IMR-90 (cell line): ENCODE measurements around the gene GPER1. TPM values are rescaled to one million over a fixed set of nuclear protein-coding genes. Genes with fewer than 3 reads are reported as not detected.

Experiments
- ATAC-seq: fragments of 200-7000 bp; cut with Tn5 transposase; 2 replicates; pipeline ENCODE4 v1.9.1; 2020; ENCODE audit warnings: low read depth, mild to moderate bottlenecking, moderate library complexity
- BruUV-seq: library from RNA; stranded (reverse); fragments of 400-500 nt; replicated peaks from 2 replicates; lab custom pipeline; 2021; lab: Mats Ljungman, UMichigan
- CTCF ChIA-PET: fragments of 300-600 bp; formaldehyde crosslinking; extraction: SDS; loops from one replicate; lab custom pipeline; 2021; ENCODE audit warnings: antibody characterized with exemption; lab: Yijun Ruan, JAX
- POLR2A ChIA-PET: fragments of 300-600 bp; sonication (Branson Sonifier 250); formaldehyde crosslinking; loops from one replicate; lab custom pipeline; 2022; ENCODE audit warnings: antibody characterized with exemption; ENCODE audit not compliant: unreplicated experiment; lab: Charles Lee
- DNase-seq: peaks from one replicate; pipeline ENCODE4 v3.0.0; 2013
- H2AFZ ChIP-seq: replicated peaks from 2 replicates; pipeline ENCODE3; 2013; ENCODE audit warnings: low read length, mild to moderate bottlenecking; ENCODE audit not compliant: poor library complexity
- H2AK5ac ChIP-seq: 2 replicates; pipeline ENCODE4 v1.6.1; 2013; ENCODE audit warnings: low read depth, low read length, inconsistent platforms
- H2AK9ac ChIP-seq: replicated peaks from 2 replicates; pipeline ENCODE3; 2013; ENCODE audit warnings: mild to moderate bottlenecking, low read depth, low read length, moderate library complexity; ENCODE audit not compliant: poor library complexity
- H2BK120ac ChIP-seq: 2 replicates; pipeline ENCODE4 v1.6.1; 2013; ENCODE audit warnings: low read depth, low read length, inconsistent platforms
- H2BK15ac ChIP-seq: 3 replicates; pipeline ENCODE4 v1.6.1; 2013; ENCODE audit warnings: low read depth, low read length, inconsistent platforms
- H2BK20ac ChIP-seq: 2 replicates; pipeline ENCODE4 v1.6.1; 2013; ENCODE audit warnings: low read depth, mild to moderate bottlenecking, inconsistent platforms, low read length, moderate library complexity
- H2BK5ac ChIP-seq: 2 replicates; pipeline ENCODE4 v1.6.1; 2013; ENCODE audit warnings: mild to moderate bottlenecking, low read depth, low read length, inconsistent platforms; ENCODE audit not compliant: poor library complexity, severe bottlenecking
- H3K14ac ChIP-seq: replicated peaks from 2 replicates; pipeline ENCODE4 v1.6.1; 2013; ENCODE audit warnings: low read depth, low read length, inconsistent platforms
- H3K18ac ChIP-seq: 2 replicates; pipeline ENCODE4 v1.6.1; 2013; ENCODE audit warnings: low read depth, low read length, control low read depth
- H3K23ac ChIP-seq: 2 replicates; pipeline ENCODE4 v1.6.1; 2013; ENCODE audit warnings: low read depth, low read length, inconsistent platforms
- H3K27ac ChIP-seq: 2 replicates; pipeline ENCODE4 v1.5.1; 2013; ENCODE audit warnings: mild to moderate bottlenecking, control low read depth, low read length; ENCODE audit not compliant: insufficient read depth
- H3K27me3 ChIP-seq: 2 replicates; pipeline ENCODE4 v1.6.1; 2013; ENCODE audit warnings: low read length; ENCODE audit not compliant: control insufficient read depth, insufficient read depth
- H3K36me3 ChIP-seq: 2 replicates; pipeline ENCODE4 v1.6.1; 2013; ENCODE audit warnings: low read length, mixed read lengths; ENCODE audit not compliant: control insufficient read depth, insufficient read depth
- H3K4ac ChIP-seq: 2 replicates; pipeline ENCODE4 v1.6.1; 2013; ENCODE audit warnings: low read depth, low read length, inconsistent platforms
- H3K4me1 ChIP-seq: 2 replicates; pipeline ENCODE4 v1.6.1; 2013; ENCODE audit warnings: low read length, mixed read lengths; ENCODE audit not compliant: control insufficient read depth, insufficient read depth
- H3K4me2 ChIP-seq: 2 replicates; pipeline ENCODE4 v1.6.1; 2013; ENCODE audit warnings: low read depth, mild to moderate bottlenecking, control low read depth, low read length, moderate library complexity
- H3K4me3 ChIP-seq: 2 replicates; pipeline ENCODE4 v1.5.1; 2013; ENCODE audit warnings: low read depth, mild to moderate bottlenecking, control low read depth, low read length, moderate library complexity; ENCODE audit not compliant: insufficient read depth
- H3K56ac ChIP-seq: 2 replicates; pipeline ENCODE4 v1.6.1; 2013; ENCODE audit warnings: low read length, inconsistent platforms; ENCODE audit not compliant: insufficient read depth; ENCODE audit errors: extremely low read depth
- H3K79me1 ChIP-seq, 2 experiments: 2 replicates each; pipeline ENCODE4 v1.6.1; 2013; ENCODE audit warnings: low read length in 2 of 2, inconsistent platforms in 1 of 2, low read depth in 1 of 2
- H3K9ac ChIP-seq: 2 replicates; pipeline ENCODE4 v1.6.1; 2013; ENCODE audit warnings: low read depth, low read length, control low read depth
- H3K9me1 ChIP-seq: 2 replicates; pipeline ENCODE4 v1.6.1; 2013; ENCODE audit warnings: low read length, inconsistent platforms; ENCODE audit not compliant: insufficient read depth
- H3K9me3 ChIP-seq: 2 replicates; pipeline ENCODE4 v1.6.1; 2013; ENCODE audit warnings: low read length; ENCODE audit not compliant: control insufficient read depth, insufficient read depth
- H4K20me1 ChIP-seq: 2 replicates; pipeline ENCODE4 v1.6.1; 2013; ENCODE audit warnings: low read length, inconsistent platforms; ENCODE audit not compliant: insufficient read depth
- H4K5ac ChIP-seq: 2 replicates; pipeline ENCODE4 v1.6.1; 2013; ENCODE audit warnings: mild to moderate bottlenecking, low read depth, low read length, control low read depth
- H4K8ac ChIP-seq, 2 experiments: 2 replicates each; pipeline ENCODE4 v1.6.1; 2013; ENCODE audit warnings: low read depth in 2 of 2, low read length in 2 of 2, control low read depth in 1 of 2, inconsistent platforms in 1 of 2
- H4K91ac ChIP-seq: 2 replicates; pipeline ENCODE4 v1.6.1; 2013; ENCODE audit warnings: low read depth, low read length, inconsistent platforms; ENCODE audit not compliant: insufficient read depth
- BHLHE40 ChIP-seq: fragments of 150-350 bp; IDR thresholded peaks from 2 replicates; pipeline ENCODE4 v1.6.1; 2016; ENCODE audit warnings: mild to moderate bottlenecking, low read depth, low read length
- ELK1 ChIP-seq: fragments of 150-350 bp; IDR thresholded peaks from 2 replicates; pipeline ENCODE4 v1.6.1; 2016; ENCODE audit warnings: low read depth, mild to moderate bottlenecking, low read length, moderate library complexity, borderline replicate concordance
- MAFK ChIP-seq: IDR thresholded peaks from 2 replicates; pipeline ENCODE4 v1.6.1; 2012; ENCODE audit warnings: low read depth, low read length, improper control_type of control experiment
- MXI1 ChIP-seq: IDR thresholded peaks from 2 replicates; pipeline ENCODE4 v1.6.1; 2012; ENCODE audit warnings: low read depth, mild to moderate bottlenecking, low read length, moderate library complexity, borderline replicate concordance
- POLR2A ChIP-seq: IDR thresholded peaks from 2 replicates; pipeline ENCODE4 v1.6.1; 2012; ENCODE audit warnings: mild to moderate bottlenecking, low read depth, low read length
- RCOR1 ChIP-seq: IDR thresholded peaks from 2 replicates; pipeline ENCODE4 v1.6.1; 2012; ENCODE audit warnings: mild to moderate bottlenecking, low read length, improper control_type of control experiment; ENCODE audit not compliant: insufficient replicate concordance
- RFX5 ChIP-seq: IDR thresholded peaks from 2 replicates; pipeline ENCODE4 v1.8.0; 2012; ENCODE audit warnings: low read depth, mild to moderate bottlenecking, low read length, moderate library complexity
- SMC3 ChIP-seq: fragments of 150-350 bp; IDR thresholded peaks from 2 replicates; pipeline ENCODE4 v1.6.1; 2016; ENCODE audit warnings: low read depth, mild to moderate bottlenecking, antibody characterized with exemption, low read length, moderate library complexity
- USF2 ChIP-seq: fragments of 150-350 bp; IDR thresholded peaks from 2 replicates; pipeline ENCODE4 v1.6.1; 2017; ENCODE audit warnings: mild to moderate bottlenecking, antibody characterized with exemption, low read length, low read depth
- WGBS, 2 experiments: methylation state at CpG; one replicate each; pipeline versions ENCODE4 v1.1.5 to v1.1.7; 2013; ENCODE audit warnings: missing lambda C conversion rate in 2 of 2; ENCODE audit not compliant: insufficient read length in 1 of 2; ENCODE audit errors: extremely low coverage in 2 of 2; 5-methylcytosine and 5-hydroxymethylcytosine counted together
- dilution Hi-C: fragments of 300-500 bp; cut with HindIII; formaldehyde crosslinking; loops from one replicate; pipeline ENCODE4 v1.14.3; 2018; ENCODE audit warnings: low sequenced_read_pairs; ENCODE audit not compliant: unreplicated experiment
- in situ Hi-C: fragments of 300-500 bp; cut with MboI; formaldehyde crosslinking; loops from 3 replicates; pipeline ENCODE4 v1.14.3; 2019; ENCODE audit warnings: low sequenced_read_pairs, inconsistent platforms, mixed read lengths
- intact Hi-C: fragments of 100-400 bp; cut with micrococcal nuclease; formaldehyde crosslinking; loops from 2 replicates; pipeline ENCODE4 v1.10.0; 2022
- polyA plus RNA-seq, 3 experiments: library from polyadenylated mRNA; depleted of rRNA; stranded (reverse); fragments of >200 nt; gene quantifications; 2 replicates each; pipeline ENCODE4 v1.2.3, GENCODE V29; 2012; ENCODE audit warnings: low replicate concordance in 1 of 3
- total RNA-seq: library from RNA; depleted of rRNA; stranded (reverse); fragments of >200 nt; gene quantifications from 2 replicates; pipeline ENCODE4 v1.2.3, GENCODE V29; 2012

GPER1 gene
- total and polyA plus RNA-seq, 2 of the 4 experiments (the other 2 are of a cell fraction), result 2.0 to 5.8 TPM

GRCh38 chr7:1109581-1110310 lies 21.8 kb downstream of the GPER1 start:
- Histone ChIP-seq H2BK20ac (no peak overlapping the region), H3K79me1 (peaks cover 4 to 17% of the 10 kb centered on the region in 2 experiments; a peak in 2 of 4 replicates), H2BK120ac (no peak overlapping the region), H2BK5ac (no peak overlapping the region), H3K4me1 (no peaks in the 10 kb centered on the region), H4K8ac (no peak overlapping the region), H4K91ac (no peak overlapping the region), H4K20me1 (peaks cover 2% of the 10 kb centered on the region; the same call in 1 of the 2 replicates), H2AK9ac (no peak overlapping the region), H2AK5ac (no peak overlapping the region), H3K56ac (no peak overlapping the region), H3K4ac (no peak overlapping the region), H3K4me2 (no peak overlapping the region), H2AFZ (no peak overlapping the region), H3K14ac (no peak overlapping the region), H2BK15ac (no peak overlapping the region), H3K9me3 (no peaks in the 10 kb centered on the region), H3K9me1 (no peaks in the 10 kb centered on the region; the same call in 1 of the 2 replicates), H3K36me3 (no peaks in the 10 kb centered on the region; the same call in 1 of the 2 replicates), H3K27me3 (no peaks in the 10 kb centered on the region), H3K4me3 (no peak overlapping the region), H3K18ac (no peak overlapping the region), H3K9ac (no peak overlapping the region), H3K27ac (no peak overlapping the region), H3K23ac (no peak overlapping the region), H4K5ac (no peak overlapping the region)
- dilution Hi-C loops (no loop called here), in situ Hi-C loops (no loop called here), intact Hi-C loops (no loop called here)
- BruUV-seq, result no TSS peak
- ATAC-seq (no peak), DNase-seq (no peak)
- WGBS, 2 experiments, result 95% methylated on average over 18 of the region's 55 CpGs; no CpG with 5 or more reads in 1 of the 2 experiments
- no peak for TF ChIP-seq USF2
- no peak for TF ChIP-seq BHLHE40
- TF ChIP-seq POLR2A, result no peak
- TF ChIP-seq RFX5, result no peak
- no peak for TF ChIP-seq SMC3
- TF ChIP-seq MXI1, result no peak
- TF ChIP-seq ELK1, result no peak
- no peak for TF ChIP-seq MAFK
- TF ChIP-seq RCOR1, result no peak
- ChIA-PET POLR2A (no interaction called here), CTCF (no interaction called here)
